Gastroesophageal sphincter (tissue), 4 donors: ENCODE data around the gene AADACL2. TPM values are rescaled to one million over a fixed set of nuclear protein-coding genes. Genes with fewer than 3 reads are reported as not detected.

Experiments used
- ATAC-seq: fragments of 150-250 bp; one replicate; pipeline ENCODE4 v1.9.1; 2016; ENCODE audit warnings: mild to moderate bottlenecking, moderate library complexity
- H3K27ac ChIP-seq, 4 donors: fragments of 200-600 bp; sonication (generic) in 3 of 4; 1 replicate in 3 of 4; 2 replicates in 1 of 4; pipeline ENCODE4 v1.5.1; 2016 to 2019
- H3K27me3 ChIP-seq: fragments of 200-600 bp; sonication (generic); one replicate; pipeline ENCODE4 v1.5.1; 2019
- H3K36me3 ChIP-seq, 2 donors: fragments of 200-600 bp; sonication (generic); one replicate each; pipeline ENCODE4 v1.5.1; 2019; ENCODE audit warnings: control low read depth in 1 of 2
- H3K4me1 ChIP-seq, 3 donors: fragments of 200-600 bp; sonication (generic); 1 replicate in 2 of 3; 2 replicates in 1 of 3; pipeline ENCODE4 v1.5.1; 2016 to 2019; ENCODE audit warnings: control low read depth in 2 of 3
- H3K4me3 ChIP-seq, 2 donors: fragments of 200-600 bp; sonication (generic); one replicate each; pipeline ENCODE4 v1.5.1; 2019; ENCODE audit warnings: mild to moderate bottlenecking in 1 of 2, moderate library complexity in 1 of 2
- H3K9me3 ChIP-seq, 3 donors: fragments of 200-600 bp; sonication (generic); one replicate each; pipeline ENCODE4 v1.5.1; 2017 to 2019; ENCODE audit warnings: control low read depth in 2 of 3
- EP300 ChIP-seq: sonication (generic); formaldehyde crosslinking; IDR thresholded peaks from one replicate; pipeline ENCODE4 v1.6.1; 2017; ENCODE audit warnings: antibody characterized with exemption, mild to moderate bottlenecking
- POLR2A ChIP-seq, 2 donors: fragments of 450-650 bp; IDR thresholded peaks; one replicate each; pipeline ENCODE4 v1.6.1; 2017; ENCODE audit warnings: antibody characterized with exemption in 2 of 2, mild to moderate bottlenecking in 2 of 2, moderate library complexity in 1 of 2
- POLR2AphosphoS5 ChIP-seq: sonication (generic); formaldehyde crosslinking; IDR thresholded peaks from one replicate; pipeline ENCODE4 v1.6.1; 2017; ENCODE audit warnings: antibody characterized with exemption
- WGBS, 2 donors: methylation state at CpG; one replicate each; pipeline ENCODE4 v1.1.5; 2018; ENCODE audit warnings: low coverage in 1 of 2; 5-methylcytosine and 5-hydroxymethylcytosine counted together
- total RNA-seq, 4 donors: library from RNA; depleted of rRNA; stranded (reverse); fragments of >200 nt; gene quantifications; one replicate each; pipeline ENCODE4 v1.1.0, GENCODE V29; 2016
- TF ChIP-seq, protein P1 (sequence below), 4 experiments: fragments of 200-600 bp in 2 of 4; fragments of 450-650 bp in 2 of 4; sonication (generic) in 1 of 4; IDR thresholded peaks; one replicate each; pipeline ENCODE4 v1.5.1; 2017 to 2019; ENCODE audit warnings: antibody characterized with exemption in 4 of 4, mild to moderate bottlenecking in 2 of 4, moderate library complexity in 2 of 4

AADACL2 gene
- total RNA-seq, 4 donors from 2014 or later, result 0.54 to 4.4 TPM; not detected in 2

- H3K9me3 ChIP-seq, result no peaks in the 10 kb centered on the region
- no peak for ATAC-seq
- WGBS, 2 donors, result 93 to 95% methylated on average over 2 of the region's 2 CpGs
- no peaks in the 10 kb centered on the region for H3K4me1 ChIP-seq
- TF ChIP-seq, protein P1, sequence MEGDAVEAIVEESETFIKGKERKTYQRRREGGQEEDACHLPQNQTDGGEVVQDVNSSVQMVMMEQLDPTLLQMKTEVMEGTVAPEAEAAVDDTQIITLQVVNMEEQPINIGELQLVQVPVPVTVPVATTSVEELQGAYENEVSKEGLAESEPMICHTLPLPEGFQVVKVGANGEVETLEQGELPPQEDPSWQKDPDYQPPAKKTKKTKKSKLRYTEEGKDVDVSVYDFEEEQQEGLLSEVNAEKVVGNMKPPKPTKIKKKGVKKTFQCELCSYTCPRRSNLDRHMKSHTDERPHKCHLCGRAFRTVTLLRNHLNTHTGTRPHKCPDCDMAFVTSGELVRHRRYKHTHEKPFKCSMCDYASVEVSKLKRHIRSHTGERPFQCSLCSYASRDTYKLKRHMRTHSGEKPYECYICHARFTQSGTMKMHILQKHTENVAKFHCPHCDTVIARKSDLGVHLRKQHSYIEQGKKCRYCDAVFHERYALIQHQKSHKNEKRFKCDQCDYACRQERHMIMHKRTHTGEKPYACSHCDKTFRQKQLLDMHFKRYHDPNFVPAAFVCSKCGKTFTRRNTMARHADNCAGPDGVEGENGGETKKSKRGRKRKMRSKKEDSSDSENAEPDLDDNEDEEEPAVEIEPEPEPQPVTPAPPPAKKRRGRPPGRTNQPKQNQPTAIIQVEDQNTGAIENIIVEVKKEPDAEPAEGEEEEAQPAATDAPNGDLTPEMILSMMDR (IDR thresholded peaks at IDR 0.05), result no peak
- TF ChIP-seq POLR2A (IDR thresholded peaks at IDR 0.05) (no peak), POLR2AphosphoS5 (no peak), EP300 (no peak)
- no peak overlapping the region for H3K27ac ChIP-seq
- H3K4me3 ChIP-seq, result no peak overlapping the region
- no peaks in the 10 kb centered on the region for H3K27me3 ChIP-seq
- no peaks in the 10 kb centered on the region for H3K36me3 ChIP-seq
Observed at GRCh38 chr3:151794080-151794479, 60.4 kb downstream of the AADACL2 start.

DNA sequence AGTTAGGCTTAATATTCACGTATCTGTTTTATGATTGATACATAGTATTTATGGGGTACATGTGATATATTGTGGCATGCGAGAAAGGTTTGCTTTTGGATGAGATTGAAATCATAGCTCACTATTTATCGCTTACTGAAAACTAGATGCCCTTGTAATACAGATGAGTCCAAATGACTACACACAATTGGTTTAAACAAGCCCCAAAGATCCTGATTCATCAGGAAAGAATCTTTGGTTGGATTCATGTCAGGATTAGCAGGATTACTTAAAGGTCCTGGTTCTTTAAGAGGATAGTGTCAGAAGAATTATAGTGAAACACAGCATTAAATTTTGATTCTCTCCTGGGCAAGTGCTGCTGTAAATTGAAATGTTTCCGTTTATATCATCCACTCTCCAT is 61.5 kb downstream of the AADACL2 start:
- no peaks in the 10 kb centered on the region for H3K4me1 ChIP-seq
- no peak for ATAC-seq
- no peak for TF ChIP-seq EP300
- no peak for TF ChIP-seq POLR2A (IDR thresholded peaks at IDR 0.05)
- TF ChIP-seq, protein P1 (IDR thresholded peaks at IDR 0.05), result no peak
- TF ChIP-seq POLR2AphosphoS5, result no peak
- H3K27ac ChIP-seq, result no peak overlapping the region
- H3K9me3 ChIP-seq, result no peaks in the 10 kb centered on the region
- H3K36me3 ChIP-seq, result no peaks in the 10 kb centered on the region
- no peak overlapping the region for H3K4me3 ChIP-seq
- WGBS, 2 donors, result 57 to 71% methylated on average over 4 of the region's 4 CpGs
- no peaks in the 10 kb centered on the region for H3K27me3 ChIP-seq

- H3K4me3 ChIP-seq, result no peak overlapping the region
- ATAC-seq, result no peak
- no peaks in the 10 kb centered on the region for H3K9me3 ChIP-seq
- WGBS, 2 donors, result 36 to 83% methylated on average over 1 of the region's 1 CpG
- no peaks in the 10 kb centered on the region for H3K36me3 ChIP-seq
- H3K27ac ChIP-seq, result no peak overlapping the region
- no peaks in the 10 kb centered on the region for H3K27me3 ChIP-seq
- TF ChIP-seq EP300 (no peak), POLR2A (IDR thresholded peaks at IDR 0.05) (no peak), POLR2AphosphoS5 (no peak)
- TF ChIP-seq, protein P1 (IDR thresholded peaks at IDR 0.05), result no peak
- H3K4me1 ChIP-seq, result no peaks in the 10 kb centered on the region
Observed at GRCh38 chr3:151796105-151796680, 62.5 kb downstream of the AADACL2 start.

DNA sequence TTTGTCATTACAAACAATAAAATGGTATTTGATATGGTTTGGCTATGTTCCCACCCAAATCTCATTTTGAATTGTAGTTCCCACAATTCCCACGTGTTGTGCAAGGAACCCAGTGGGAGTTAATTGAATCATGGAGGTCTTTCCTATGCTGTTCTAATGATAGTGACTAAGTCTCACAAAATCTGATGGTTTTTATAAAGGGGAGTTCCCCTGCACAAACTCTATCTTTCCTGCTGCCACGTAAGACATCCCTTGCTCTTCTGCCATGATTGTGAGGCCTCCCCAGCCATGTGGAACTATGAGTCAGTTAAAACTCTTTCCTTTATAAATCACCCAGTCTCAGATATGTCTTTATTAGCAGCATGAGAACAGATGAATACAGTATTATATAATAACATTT is 64.7 kb downstream of the AADACL2 start:
- Histone ChIP-seq H3K27me3 (no peaks in the 10 kb centered on the region), H3K4me3 (no peak overlapping the region), H3K36me3 (no peaks in the 10 kb centered on the region), H3K9me3 (no peaks in the 10 kb centered on the region), H3K27ac (no peak overlapping the region), H3K4me1 (no peaks in the 10 kb centered on the region)
- WGBS, 2 donors, result 57 to 86% methylated on average over 2 of the region's 2 CpGs
- no peak for ATAC-seq
- TF ChIP-seq EP300 (no peak), POLR2A (IDR thresholded peaks at IDR 0.05) (no peak), POLR2AphosphoS5 (no peak)
- TF ChIP-seq, protein P1 (IDR thresholded peaks at IDR 0.05), result no peak

DNA sequence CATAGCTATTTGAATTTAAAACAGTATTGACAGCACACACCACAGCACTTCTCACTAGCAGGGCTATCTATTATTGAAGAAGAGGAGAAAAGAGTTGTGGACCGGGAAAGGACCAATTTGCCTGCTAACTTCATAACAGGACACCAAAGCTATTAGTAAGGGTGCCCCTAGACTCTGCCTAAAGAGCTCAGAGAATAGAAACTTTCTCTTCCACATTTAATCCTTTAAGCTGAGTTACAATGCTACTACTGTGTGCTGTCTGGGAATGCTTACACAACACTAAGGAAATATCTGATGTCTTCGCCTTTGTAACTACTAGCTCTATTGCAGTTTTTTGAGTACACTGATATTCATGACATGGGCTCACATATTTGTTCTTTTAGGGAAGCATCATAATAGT is 66.7 kb downstream of the AADACL2 start:
- WGBS, 2 donors, result 90 to 92% methylated on average over 2 of the region's 2 CpGs
- Histone ChIP-seq H3K4me3 (no peak overlapping the region), H3K27ac (no peak overlapping the region), H3K27me3 (no peaks in the 10 kb centered on the region), H3K36me3 (no peaks in the 10 kb centered on the region), H3K4me1 (no peaks in the 10 kb centered on the region), H3K9me3 (no peaks in the 10 kb centered on the region)
- TF ChIP-seq POLR2AphosphoS5, result no peak
- TF ChIP-seq EP300, result no peak
- TF ChIP-seq, protein P1 (IDR thresholded peaks at IDR 0.05), result no peak
- TF ChIP-seq POLR2A (IDR thresholded peaks at IDR 0.05), result no peak
- no peak for ATAC-seq
